Mesangial cell (primary cell): ENCODE measurements around the gene CARS1. TPM values are rescaled to one million over a fixed set of nuclear protein-coding genes. Genes with fewer than 3 reads are reported as not detected.

Experiments
- total RNA-seq: library from RNA; depleted of rRNA; stranded (reverse); fragments of >200 nt; gene quantifications from 2 replicates; pipeline ENCODE4 v1.2.3, GENCODE V29; 2015

CARS1 gene
- 52.4 and 57.5 TPM in 2 replicates for total RNA-seq

GRCh38 chr11:3057069-3057963, at the start of gene CARS1:
Gene CARS1 (minus strand): TSS chr11:3057423. CDS start chr11:3057367, 56 bp downstream.

GRCh38 chr11:2992234-2992996, 64.8 kb downstream of the CARS1 start, which contains the start of gene NAP1L4:
Gene NAP1L4 (minus strand): TSS chr11:2992329. CDS start chr11:2979220, 13,109 bp downstream.

Other genes with a start within 250 kb of the CARS1 start
- gene CDKN1C, start 171.6 kb downstream of the CARS1 start, total RNA-seq = 28.0 and 215 TPM in 2 replicates
- 45.0 and 110 TPM in 2 replicates for gene PHLDA2, start 128.0 kb downstream of the CARS1 start, total RNA-seq
- gene NAP1L4, start 65.1 kb downstream of the CARS1 start, total RNA-seq = 60.2 and 104 TPM in 2 replicates
- gene OSBPL5, start 107.9 kb upstream of the CARS1 start, total RNA-seq = 16.3 and 28.4 TPM in 2 replicates
- not detected in 2 replicates for gene MRGPRG, start 161.4 kb upstream of the CARS1 start, total RNA-seq
- gene MRGPRE, start 175.0 kb upstream of the CARS1 start, total RNA-seq = not detected in 2 replicates